Measurements from ENCODE around the gene CCN5. TPM values are rescaled to one million over a fixed set of nuclear protein-coding genes. Genes with fewer than 3 reads are reported as not detected.

The CCN5 gene
- total RNA-seq, 4 donors from 2014 or later, result 5.8 to 32.2 (median 11.2) TPM

GRCh38 chr20:44703183-44703925, 11.8 kb upstream of the CCN5 start:
- no peak for DNase-seq
- Histone ChIP-seq H3K27ac (peak overlapping the region in 2 of 4 donors; percentile 46), H3K36me3 (no peaks in the 10 kb centered on the region), H3K27me3 (no peaks in the 10 kb centered on the region), H3K4me3 (no peak overlapping the region), H3K9me3 (no peaks in the 10 kb centered on the region), H3K4me1 (peaks cover 0 to 16% (median 5%) of the 10 kb centered on the region in 4 donors)
- TF ChIP-seq CTCF (IDR thresholded peaks at IDR 0.05), result no peak
- TF ChIP-seq POLR2A (IDR thresholded peaks at IDR 0.05), result no peak

GRCh38 chr20:44703956-44704488, 11.1 kb upstream of the CCN5 start:
- Histone ChIP-seq H3K36me3 (no peaks in the 10 kb centered on the region), H3K4me3 (no peak overlapping the region), H3K9me3 (no peaks in the 10 kb centered on the region), H3K27me3 (no peaks in the 10 kb centered on the region), H3K27ac (no peak overlapping the region), H3K4me1 (peaks cover 0 to 16% (median 5%) of the 10 kb centered on the region in 4 donors)
- DNase-seq, result no peak
- TF ChIP-seq POLR2A (IDR thresholded peaks at IDR 0.05) (no peak), CTCF (IDR thresholded peaks at IDR 0.05) (no peak)

GRCh38 chr20:44704551-44704971, 10.6 kb upstream of the CCN5 start:
- Histone ChIP-seq H3K4me1 (peaks cover 0 to 16% (median 5%) of the 10 kb centered on the region in 4 donors), H3K36me3 (no peaks in the 10 kb centered on the region), H3K9me3 (no peaks in the 10 kb centered on the region), H3K4me3 (no peak overlapping the region), H3K27ac (no peak overlapping the region), H3K27me3 (no peaks in the 10 kb centered on the region)
- TF ChIP-seq POLR2A (IDR thresholded peaks at IDR 0.05), result no peak
- TF ChIP-seq CTCF (IDR thresholded peaks at IDR 0.05), result no peak
- no peak for DNase-seq

GRCh38 chr20:44705364-44706094, 9.6 kb upstream of the CCN5 start:
- no peaks in the 10 kb centered on the region for H3K36me3 ChIP-seq
- DNase-seq, result peak in 1 of 3 donors; percentile 7
- TF ChIP-seq CTCF (IDR thresholded peaks at IDR 0.05), result no peak
- no peak for TF ChIP-seq POLR2A (IDR thresholded peaks at IDR 0.05)
- no peaks in the 10 kb centered on the region for H3K27me3 ChIP-seq
- no peaks in the 10 kb centered on the region for H3K9me3 ChIP-seq
- H3K4me1 ChIP-seq, result peaks cover 0 to 16% (median 5%) of the 10 kb centered on the region in 4 donors
- H3K27ac ChIP-seq, result no peak overlapping the region
- H3K4me3 ChIP-seq, result no peak overlapping the region

GRCh38 chr20:44706301-44707017, 8.7 kb upstream of the CCN5 start:
- H3K4me1 ChIP-seq, result peaks cover 0 to 16% (median 5%) of the 10 kb centered on the region in 4 donors
- TF ChIP-seq CTCF (IDR thresholded peaks at IDR 0.05) (no peak), POLR2A (IDR thresholded peaks at IDR 0.05) (no peak)
- no peaks in the 10 kb centered on the region for H3K9me3 ChIP-seq
- H3K27me3 ChIP-seq, result no peaks in the 10 kb centered on the region
- H3K36me3 ChIP-seq, result no peaks in the 10 kb centered on the region
- H3K4me3 ChIP-seq, result no peak overlapping the region
- no peak for DNase-seq
- no peak overlapping the region for H3K27ac ChIP-seq
